ENCODE data around the gene MAMDC2. TPM values are rescaled to one million over a fixed set of nuclear protein-coding genes. Genes with fewer than 3 reads are reported as not detected.
A peak's percentile ranks its signal among the peaks of the same experiment; 100 is the strongest.
"Not testable (repeated sequence)": the region's sequence is repeated elsewhere in the genome, so short reads cannot be mapped to it uniquely, and the experiment has no call there.

The MAMDC2 gene
- total RNA-seq, 1 experiment from 2014 or later, result 4.6 TPM

DNA sequence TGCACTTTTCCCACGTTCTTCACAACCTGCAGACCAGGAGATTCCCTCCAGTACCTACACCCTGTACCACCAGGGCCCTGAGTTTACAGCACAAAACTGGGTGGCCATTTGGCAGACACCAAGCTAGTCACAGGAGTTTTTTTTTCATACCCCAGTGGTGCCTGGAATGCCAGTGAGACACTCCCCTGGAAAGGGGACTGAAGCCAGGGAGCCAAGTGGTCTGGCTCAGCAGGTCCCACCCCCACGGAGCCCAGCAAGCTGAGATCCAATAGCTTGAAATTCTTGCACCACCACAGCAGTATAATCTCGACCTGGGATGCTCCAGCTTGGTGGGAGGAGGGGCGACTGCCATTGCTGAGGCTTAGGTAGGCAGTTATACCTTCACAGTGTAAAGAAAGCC is 188.8 kb downstream of the MAMDC2 start:
- Histone ChIP-seq H2BK20ac (ENCODE audit: low read depth, low read length, poor library complexity, severe bottlenecking) (no peak overlapping the region), H3K14ac (ENCODE audit: insufficient read depth, low read length) (no peak overlapping the region), H4K91ac (ENCODE audit: insufficient read length, low read depth, low read length) (no peak overlapping the region), H3K27me3 (ENCODE audit: insufficient read depth, low read length) (no peaks in the 10 kb centered on the region), H3K79me2 (ENCODE audit: insufficient read depth, low read length) (no peaks in the 10 kb centered on the region), H3T11ph (ENCODE audit: low read length) (no peak overlapping the region), H3K9me3 (ENCODE audit: control insufficient read depth, low read depth, low read length) (no peaks in the 10 kb centered on the region), H4K8ac (replicated peaks; ENCODE audit: insufficient read length, low read depth, low read length) (no peak overlapping the region), H4K20me1 (ENCODE audit: control insufficient read depth, insufficient read depth, insufficient read length) (no peaks in the 10 kb centered on the region), H2AK5ac (ENCODE audit: insufficient read length, low read length) (no peak overlapping the region), H4K5ac (ENCODE audit: insufficient read length, low read depth, low read length) (no peak overlapping the region), H2BK120ac (ENCODE audit: low read depth, low read length, poor library complexity, severe bottlenecking) (no peak overlapping the region), H3K18ac (ENCODE audit: insufficient read length, low read depth, low read length) (no peak overlapping the region), H3K4me1 (ENCODE audit: insufficient read depth, low read length) (no peaks in the 10 kb centered on the region), H3K79me1 (ENCODE audit: insufficient read depth, low read depth, low read length, poor library complexity, severe bottlenecking) (no peaks in the 10 kb centered on the region), H3K23me2 (ENCODE audit: insufficient read length, low read depth, low read length, poor library complexity, severe bottlenecking) (no peaks in the 10 kb centered on the region), H3K4me2 (ENCODE audit: insufficient read depth, insufficient read length, low read length) (no peak overlapping the region), H3K4ac (ENCODE audit: low read depth, low read length) (no peak overlapping the region), H3K56ac (ENCODE audit: insufficient read length, low read depth, low read length) (no peak overlapping the region), H2BK15ac (ENCODE audit: low read depth, low read length) (no peak overlapping the region), H2BK5ac (ENCODE audit: insufficient read length, low read length) (no peak overlapping the region), H3K9ac (ENCODE audit: extremely low read depth, insufficient read length, low read length) (no peak overlapping the region), H3K23ac (ENCODE audit: insufficient read length, low read depth, low read length) (no peak overlapping the region), H2AFZ (ENCODE audit: low read length) (no peak overlapping the region), H3K27ac (ENCODE audit: insufficient read length, low read depth, low read length) (no peak overlapping the region), H2BK12ac (ENCODE audit: insufficient read length, low read depth, low read length) (no peak overlapping the region)
- Mint-ChIP-seq H3K4me3 (no peak overlapping the region), H3K36me3 (ENCODE audit: insufficient read depth in 1 of 3, low read depth in 3 of 3) (peaks cover 3 to 12% (median 12%) of the 10 kb centered on the region in 3 experiments; a peak in 4 of 7 replicates), H3K4me1 (peaks cover 0 to 4% of the 10 kb centered on the region in 2 experiments; a peak in 1 of 4 replicates), H3K27me3 (ENCODE audit: low read depth) (peaks cover 3% of the 10 kb centered on the region), H3K9me3 (peaks cover 7 to 14% of the 10 kb centered on the region in 2 experiments), H3K27ac (no peak overlapping the region)
- DNase-seq, result no peak
- TF ChIP-seq, protein P1, sequence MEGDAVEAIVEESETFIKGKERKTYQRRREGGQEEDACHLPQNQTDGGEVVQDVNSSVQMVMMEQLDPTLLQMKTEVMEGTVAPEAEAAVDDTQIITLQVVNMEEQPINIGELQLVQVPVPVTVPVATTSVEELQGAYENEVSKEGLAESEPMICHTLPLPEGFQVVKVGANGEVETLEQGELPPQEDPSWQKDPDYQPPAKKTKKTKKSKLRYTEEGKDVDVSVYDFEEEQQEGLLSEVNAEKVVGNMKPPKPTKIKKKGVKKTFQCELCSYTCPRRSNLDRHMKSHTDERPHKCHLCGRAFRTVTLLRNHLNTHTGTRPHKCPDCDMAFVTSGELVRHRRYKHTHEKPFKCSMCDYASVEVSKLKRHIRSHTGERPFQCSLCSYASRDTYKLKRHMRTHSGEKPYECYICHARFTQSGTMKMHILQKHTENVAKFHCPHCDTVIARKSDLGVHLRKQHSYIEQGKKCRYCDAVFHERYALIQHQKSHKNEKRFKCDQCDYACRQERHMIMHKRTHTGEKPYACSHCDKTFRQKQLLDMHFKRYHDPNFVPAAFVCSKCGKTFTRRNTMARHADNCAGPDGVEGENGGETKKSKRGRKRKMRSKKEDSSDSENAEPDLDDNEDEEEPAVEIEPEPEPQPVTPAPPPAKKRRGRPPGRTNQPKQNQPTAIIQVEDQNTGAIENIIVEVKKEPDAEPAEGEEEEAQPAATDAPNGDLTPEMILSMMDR (conservative IDR thresholded peaks at IDR 0.05), result no peak
- no CpG with 5 or more reads among the region's 4 CpGs for WGBS (ENCODE audit: extremely low coverage, insufficient read length, low lambda C conversion rate)

DNA sequence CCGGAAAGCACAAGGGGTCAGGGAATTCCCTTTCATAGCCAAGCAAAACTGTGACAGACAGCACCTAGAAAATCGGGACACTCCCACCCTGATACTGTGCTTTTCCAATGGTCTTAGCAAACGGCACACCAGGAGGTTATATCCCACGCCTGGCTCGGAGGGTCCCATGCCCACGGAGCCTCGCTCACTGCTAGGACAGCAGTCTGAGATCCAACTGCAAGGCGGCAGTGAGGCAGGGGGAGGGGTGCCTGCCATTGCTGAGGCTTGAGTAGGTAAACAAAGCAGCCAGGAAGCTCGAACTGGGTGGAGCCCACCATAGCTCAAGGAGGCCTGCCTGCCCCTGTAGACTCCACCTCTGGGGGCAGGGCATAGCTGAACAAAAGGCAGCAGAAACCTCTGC is 190.6 kb downstream of the MAMDC2 start:
- H2BK20ac ChIP-seq (ENCODE audit: low read depth, low read length, poor library complexity, severe bottlenecking); H2AK5ac ChIP-seq (ENCODE audit: insufficient read length, low read length); H3K23me2 ChIP-seq (ENCODE audit: insufficient read length, low read depth, low read length, poor library complexity, severe bottlenecking); H3K79me1 ChIP-seq (ENCODE audit: insufficient read depth, low read depth, low read length, poor library complexity, severe bottlenecking); H3K9me3 ChIP-seq (ENCODE audit: control insufficient read depth, low read depth, low read length); H2BK120ac ChIP-seq (ENCODE audit: low read depth, low read length, poor library complexity, severe bottlenecking); DNase-seq; H3T11ph ChIP-seq (ENCODE audit: low read length); H4K8ac ChIP-seq (replicated peaks; ENCODE audit: insufficient read length, low read depth, low read length); H3K4me1 Mint-ChIP-seq; H3K14ac ChIP-seq (ENCODE audit: insufficient read depth, low read length); H4K5ac ChIP-seq (ENCODE audit: insufficient read length, low read depth, low read length); H3K79me2 ChIP-seq (ENCODE audit: insufficient read depth, low read length); H3K27ac ChIP-seq (ENCODE audit: insufficient read length, low read depth, low read length); H2BK5ac ChIP-seq (ENCODE audit: insufficient read length, low read length); H2BK15ac ChIP-seq (ENCODE audit: low read depth, low read length); H3K56ac ChIP-seq (ENCODE audit: insufficient read length, low read depth, low read length); H3K23ac ChIP-seq (ENCODE audit: insufficient read length, low read depth, low read length); H4K91ac ChIP-seq (ENCODE audit: insufficient read length, low read depth, low read length); H3K4me3 Mint-ChIP-seq; H2BK12ac ChIP-seq (ENCODE audit: insufficient read length, low read depth, low read length); H3K4me1 ChIP-seq (ENCODE audit: insufficient read depth, low read length); H2AFZ ChIP-seq (ENCODE audit: low read length); H3K27me3 ChIP-seq (ENCODE audit: insufficient read depth, low read length); H3K18ac ChIP-seq (ENCODE audit: insufficient read length, low read depth, low read length); H3K4ac ChIP-seq (ENCODE audit: low read depth, low read length); H4K20me1 ChIP-seq (ENCODE audit: control insufficient read depth, insufficient read depth, insufficient read length); H3K9ac ChIP-seq (ENCODE audit: extremely low read depth, insufficient read length, low read length); H3K27me3 Mint-ChIP-seq (ENCODE audit: low read depth); H3K4me2 ChIP-seq (ENCODE audit: insufficient read depth, insufficient read length, low read length): not testable (repeated sequence)
- peaks cover 3 to 12% (median 12%) of the 10 kb centered on the region in 3 experiments; a peak in 5 of 7 replicates for H3K36me3 Mint-ChIP-seq (ENCODE audit: insufficient read depth in 1 of 3, low read depth in 3 of 3)
- peaks cover 7 to 14% of the 10 kb centered on the region in 2 experiments for H3K9me3 Mint-ChIP-seq
- WGBS (ENCODE audit: extremely low coverage, insufficient read length, low lambda C conversion rate), result no CpG with 5 or more reads among the region's 9 CpGs
- peak overlapping the region in 1 of 3 experiments; percentile 96; a peak in 2 of 7 replicates for H3K27ac Mint-ChIP-seq
